H1 (cell line): Measurements from ENCODE around the gene DNAJB8. TPM values are rescaled to one million over a fixed set of nuclear protein-coding genes. Genes with fewer than 3 reads are reported as not detected.

Source experiments
- CBX5 ChIP-seq: fragments of 300-800, 300-1000 bp; sonication (generic); IDR thresholded peaks from 2 replicates; pipeline ENCODE4 v1.7.1; 2016; ENCODE audit warnings: antibody characterized with exemption, low read length, low read depth
- EP300 ChIP-seq, 2 experiments: IDR thresholded peaks; 1 replicate in 1 of 2; 2 replicates in 1 of 2; pipeline ENCODE4 v1.6.1; 2011 to 2012; ENCODE audit warnings: low read depth in 2 of 2, low read length in 2 of 2, mild to moderate bottlenecking in 2 of 2, borderline replicate concordance in 1 of 2, inconsistent platforms in 1 of 2, moderate library complexity in 1 of 2
- EZH2 ChIP-seq: fragments of 200-600 bp; sonication (generic); IDR thresholded peaks from 2 replicates; pipeline ENCODE4 v1.7.1; 2012; ENCODE audit warnings: low read depth, mild to moderate bottlenecking, moderate library complexity, low read length, inconsistent platforms; ENCODE audit not compliant: severe bottlenecking
- KDM1A ChIP-seq: fragments of 200-600, 300-600 bp; sonication (generic); IDR thresholded peaks from 2 replicates; pipeline ENCODE4 v1.7.1; 2016; ENCODE audit warnings: mild to moderate bottlenecking, low read length, borderline replicate concordance
- POLR2A ChIP-seq, 2 experiments: IDR thresholded peaks; 1 replicate in 1 of 2; 2 replicates in 1 of 2; pipeline ENCODE4 v1.6.1; 2011; ENCODE audit warnings: low read depth in 2 of 2, low read length in 2 of 2, mild to moderate bottlenecking in 2 of 2; ENCODE audit errors: control extremely low read depth in 1 of 2
- RAD21 ChIP-seq, 2 experiments: IDR thresholded peaks in 1 of 2; conservative IDR thresholded peaks in 1 of 2; 2 replicates each; pipeline ENCODE4 v1.6.1; 2011; ENCODE audit warnings: low read depth in 2 of 2, low read length in 2 of 2, improper control_type of control experiment in 1 of 2, inconsistent platforms in 1 of 2, mild to moderate bottlenecking in 1 of 2, moderate library complexity in 1 of 2
- SIN3A ChIP-seq, 2 experiments: IDR thresholded peaks in 1 of 2; conservative IDR thresholded peaks in 1 of 2; 2 replicates each; pipeline ENCODE4 v1.6.1; 2011 to 2012; ENCODE audit warnings: low read length in 2 of 2, improper control_type of control experiment in 1 of 2, low read depth in 1 of 2, mild to moderate bottlenecking in 1 of 2
- SP1 ChIP-seq: IDR thresholded peaks from 2 replicates; pipeline ENCODE4 v1.6.1; 2011; ENCODE audit warnings: low read depth, low read length
- polyA plus RNA-seq, 7 experiments: library from polyadenylated mRNA; depleted of rRNA in 3 of 7; stranded (reverse) in 5 of 7; unstranded in 2 of 7; fragments of >200 nt in 5 of 7; fragments of 200-250 nt in 2 of 7; gene quantifications; 1 replicate in 5 of 7; 2 replicates in 1 of 7; 4 replicates in 1 of 7; pipeline versions ENCODE4 v1.2.1 to v1.2.3, GENCODE V29; 2011 to 2013; ENCODE audit warnings: missing spikeins in 2 of 7, mixed read lengths in 2 of 7
- total RNA-seq: library from RNA; stranded (reverse); fragmentation: NEBNext Ultra II Directional; extraction: Animal tissue kit (Norgen Biotek cat#: 25700); gene quantifications from 2 replicates; pipeline ENCODE4 v1.2.1, GENCODE V29; 2021
- TF ChIP-seq, protein P1 (sequence below): fragments of 300-600 bp; sonication (generic); IDR thresholded peaks from 2 replicates; pipeline ENCODE4 v1.7.1; 2012; ENCODE audit warnings: low read length, moderate library complexity, mild to moderate bottlenecking, inconsistent platforms; ENCODE audit not compliant: insufficient replicate concordance

Gene DNAJB8
- total and polyA plus RNA-seq, 2 of the 8 experiments (the other 6 are each of a cell fraction or from before 2014, with no cell fraction given): not detected

DNA sequence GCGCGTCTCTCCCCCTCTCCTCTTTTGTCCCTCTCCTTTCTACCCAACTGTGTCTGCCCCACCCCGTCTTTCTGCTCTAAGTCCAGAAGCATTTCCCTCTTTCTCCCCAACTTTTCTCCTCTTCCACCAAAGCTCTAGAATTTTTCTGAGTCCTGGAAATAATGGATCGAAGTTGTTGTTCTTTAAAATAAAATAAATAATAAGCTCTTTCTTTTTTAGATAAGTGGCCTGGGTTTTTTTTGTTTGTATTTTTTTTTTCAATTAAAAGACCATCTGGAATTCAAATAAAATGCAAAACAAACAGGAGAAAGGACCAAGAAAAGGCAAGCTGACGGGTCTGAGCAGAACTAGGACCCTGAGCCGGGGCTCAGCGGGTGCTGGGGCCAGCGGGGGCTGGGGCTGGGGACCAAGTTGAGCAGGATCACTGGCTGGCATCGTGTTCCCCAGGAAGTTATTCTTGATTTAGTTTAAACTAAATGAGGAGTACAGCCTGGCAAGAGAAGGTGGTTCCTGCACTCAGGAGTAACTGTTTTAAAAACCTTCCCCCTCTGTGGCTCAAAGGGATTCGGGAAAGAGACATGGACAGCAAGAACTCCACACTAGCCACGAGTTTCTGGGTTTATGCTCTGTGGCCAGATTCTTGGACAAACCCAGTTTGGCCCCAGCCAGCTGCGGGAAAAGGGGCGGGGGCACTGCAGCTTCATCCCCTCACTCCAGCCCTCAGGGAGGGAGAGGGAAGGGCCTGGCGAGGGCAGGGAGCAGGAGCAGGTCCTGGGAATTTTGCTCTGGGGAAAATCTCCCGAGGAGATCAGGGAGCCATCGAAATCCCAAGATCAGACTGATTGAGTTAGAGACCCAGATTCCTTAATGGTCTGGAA, 18.0 kb upstream of the DNAJB8 start (continued):
- TF ChIP-seq, protein P1, sequence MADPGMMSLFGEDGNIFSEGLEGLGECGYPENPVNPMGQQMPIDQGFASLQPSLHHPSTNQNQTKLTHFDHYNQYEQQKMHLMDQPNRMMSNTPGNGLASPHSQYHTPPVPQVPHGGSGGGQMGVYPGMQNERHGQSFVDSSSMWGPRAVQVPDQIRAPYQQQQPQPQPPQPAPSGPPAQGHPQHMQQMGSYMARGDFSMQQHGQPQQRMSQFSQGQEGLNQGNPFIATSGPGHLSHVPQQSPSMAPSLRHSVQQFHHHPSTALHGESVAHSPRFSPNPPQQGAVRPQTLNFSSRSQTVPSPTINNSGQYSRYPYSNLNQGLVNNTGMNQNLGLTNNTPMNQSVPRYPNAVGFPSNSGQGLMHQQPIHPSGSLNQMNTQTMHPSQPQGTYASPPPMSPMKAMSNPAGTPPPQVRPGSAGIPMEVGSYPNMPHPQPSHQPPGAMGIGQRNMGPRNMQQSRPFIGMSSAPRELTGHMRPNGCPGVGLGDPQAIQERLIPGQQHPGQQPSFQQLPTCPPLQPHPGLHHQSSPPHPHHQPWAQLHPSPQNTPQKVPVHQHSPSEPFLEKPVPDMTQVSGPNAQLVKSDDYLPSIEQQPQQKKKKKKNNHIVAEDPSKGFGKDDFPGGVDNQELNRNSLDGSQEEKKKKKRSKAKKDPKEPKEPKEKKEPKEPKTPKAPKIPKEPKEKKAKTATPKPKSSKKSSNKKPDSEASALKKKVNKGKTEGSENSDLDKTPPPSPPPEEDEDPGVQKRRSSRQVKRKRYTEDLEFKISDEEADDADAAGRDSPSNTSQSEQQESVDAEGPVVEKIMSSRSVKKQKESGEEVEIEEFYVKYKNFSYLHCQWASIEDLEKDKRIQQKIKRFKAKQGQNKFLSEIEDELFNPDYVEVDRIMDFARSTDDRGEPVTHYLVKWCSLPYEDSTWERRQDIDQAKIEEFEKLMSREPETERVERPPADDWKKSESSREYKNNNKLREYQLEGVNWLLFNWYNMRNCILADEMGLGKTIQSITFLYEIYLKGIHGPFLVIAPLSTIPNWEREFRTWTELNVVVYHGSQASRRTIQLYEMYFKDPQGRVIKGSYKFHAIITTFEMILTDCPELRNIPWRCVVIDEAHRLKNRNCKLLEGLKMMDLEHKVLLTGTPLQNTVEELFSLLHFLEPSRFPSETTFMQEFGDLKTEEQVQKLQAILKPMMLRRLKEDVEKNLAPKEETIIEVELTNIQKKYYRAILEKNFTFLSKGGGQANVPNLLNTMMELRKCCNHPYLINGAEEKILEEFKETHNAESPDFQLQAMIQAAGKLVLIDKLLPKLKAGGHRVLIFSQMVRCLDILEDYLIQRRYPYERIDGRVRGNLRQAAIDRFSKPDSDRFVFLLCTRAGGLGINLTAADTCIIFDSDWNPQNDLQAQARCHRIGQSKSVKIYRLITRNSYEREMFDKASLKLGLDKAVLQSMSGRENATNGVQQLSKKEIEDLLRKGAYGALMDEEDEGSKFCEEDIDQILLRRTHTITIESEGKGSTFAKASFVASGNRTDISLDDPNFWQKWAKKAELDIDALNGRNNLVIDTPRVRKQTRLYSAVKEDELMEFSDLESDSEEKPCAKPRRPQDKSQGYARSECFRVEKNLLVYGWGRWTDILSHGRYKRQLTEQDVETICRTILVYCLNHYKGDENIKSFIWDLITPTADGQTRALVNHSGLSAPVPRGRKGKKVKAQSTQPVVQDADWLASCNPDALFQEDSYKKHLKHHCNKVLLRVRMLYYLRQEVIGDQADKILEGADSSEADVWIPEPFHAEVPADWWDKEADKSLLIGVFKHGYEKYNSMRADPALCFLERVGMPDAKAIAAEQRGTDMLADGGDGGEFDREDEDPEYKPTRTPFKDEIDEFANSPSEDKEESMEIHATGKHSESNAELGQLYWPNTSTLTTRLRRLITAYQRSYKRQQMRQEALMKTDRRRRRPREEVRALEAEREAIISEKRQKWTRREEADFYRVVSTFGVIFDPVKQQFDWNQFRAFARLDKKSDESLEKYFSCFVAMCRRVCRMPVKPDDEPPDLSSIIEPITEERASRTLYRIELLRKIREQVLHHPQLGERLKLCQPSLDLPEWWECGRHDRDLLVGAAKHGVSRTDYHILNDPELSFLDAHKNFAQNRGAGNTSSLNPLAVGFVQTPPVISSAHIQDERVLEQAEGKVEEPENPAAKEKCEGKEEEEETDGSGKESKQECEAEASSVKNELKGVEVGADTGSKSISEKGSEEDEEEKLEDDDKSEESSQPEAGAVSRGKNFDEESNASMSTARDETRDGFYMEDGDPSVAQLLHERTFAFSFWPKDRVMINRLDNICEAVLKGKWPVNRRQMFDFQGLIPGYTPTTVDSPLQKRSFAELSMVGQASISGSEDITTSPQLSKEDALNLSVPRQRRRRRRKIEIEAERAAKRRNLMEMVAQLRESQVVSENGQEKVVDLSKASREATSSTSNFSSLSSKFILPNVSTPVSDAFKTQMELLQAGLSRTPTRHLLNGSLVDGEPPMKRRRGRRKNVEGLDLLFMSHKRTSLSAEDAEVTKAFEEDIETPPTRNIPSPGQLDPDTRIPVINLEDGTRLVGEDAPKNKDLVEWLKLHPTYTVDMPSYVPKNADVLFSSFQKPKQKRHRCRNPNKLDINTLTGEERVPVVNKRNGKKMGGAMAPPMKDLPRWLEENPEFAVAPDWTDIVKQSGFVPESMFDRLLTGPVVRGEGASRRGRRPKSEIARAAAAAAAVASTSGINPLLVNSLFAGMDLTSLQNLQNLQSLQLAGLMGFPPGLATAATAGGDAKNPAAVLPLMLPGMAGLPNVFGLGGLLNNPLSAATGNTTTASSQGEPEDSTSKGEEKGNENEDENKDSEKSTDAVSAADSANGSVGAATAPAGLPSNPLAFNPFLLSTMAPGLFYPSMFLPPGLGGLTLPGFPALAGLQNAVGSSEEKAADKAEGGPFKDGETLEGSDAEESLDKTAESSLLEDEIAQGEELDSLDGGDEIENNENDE: no peak
- TF ChIP-seq RAD21 (IDR thresholded peaks at IDR 0.05 in 1 of 2, conservative IDR thresholded peaks at IDR 0.05 in 1 of 2; ENCODE audit: low read depth in 2 of 2, low read length in 2 of 2): no peak
- no peak for TF ChIP-seq EP300 (IDR thresholded peaks at IDR 0.05; ENCODE audit: borderline replicate concordance in 1 of 2, low read depth in 2 of 2, low read length in 2 of 2)
- TF ChIP-seq SIN3A (conservative IDR thresholded peaks at IDR 0.05 in 1 of 2, IDR thresholded peaks at IDR 0.05 in 1 of 2; ENCODE audit: low read depth in 1 of 2, low read length in 2 of 2): no peak
- no peak for TF ChIP-seq KDM1A
- no peak for TF ChIP-seq CBX5
- 0 out of 2 replicates have a peak, but pooled peaks have one; percentile 37 for TF ChIP-seq SP1
- TF ChIP-seq EZH2: no peak
- TF ChIP-seq POLR2A (IDR thresholded peaks at IDR 0.05; ENCODE audit: control extremely low read depth in 1 of 2, low read depth in 2 of 2, low read length in 2 of 2): no peak
